Measurements from ENCODE around the gene MAGI1.

The MAGI1 gene

GRCh38 chr3:65908588-65908987, 130.1 kb downstream of the MAGI1 start:
- TF ChIP-seq CTCF (IDR thresholded peaks at IDR 0.05; ENCODE audit: insufficient read depth, missing control alignments): no peak
- no peak for FAIRE-seq
- no peak for DNase-seq (ENCODE audit: insufficient read length, low spot score)

DNA sequence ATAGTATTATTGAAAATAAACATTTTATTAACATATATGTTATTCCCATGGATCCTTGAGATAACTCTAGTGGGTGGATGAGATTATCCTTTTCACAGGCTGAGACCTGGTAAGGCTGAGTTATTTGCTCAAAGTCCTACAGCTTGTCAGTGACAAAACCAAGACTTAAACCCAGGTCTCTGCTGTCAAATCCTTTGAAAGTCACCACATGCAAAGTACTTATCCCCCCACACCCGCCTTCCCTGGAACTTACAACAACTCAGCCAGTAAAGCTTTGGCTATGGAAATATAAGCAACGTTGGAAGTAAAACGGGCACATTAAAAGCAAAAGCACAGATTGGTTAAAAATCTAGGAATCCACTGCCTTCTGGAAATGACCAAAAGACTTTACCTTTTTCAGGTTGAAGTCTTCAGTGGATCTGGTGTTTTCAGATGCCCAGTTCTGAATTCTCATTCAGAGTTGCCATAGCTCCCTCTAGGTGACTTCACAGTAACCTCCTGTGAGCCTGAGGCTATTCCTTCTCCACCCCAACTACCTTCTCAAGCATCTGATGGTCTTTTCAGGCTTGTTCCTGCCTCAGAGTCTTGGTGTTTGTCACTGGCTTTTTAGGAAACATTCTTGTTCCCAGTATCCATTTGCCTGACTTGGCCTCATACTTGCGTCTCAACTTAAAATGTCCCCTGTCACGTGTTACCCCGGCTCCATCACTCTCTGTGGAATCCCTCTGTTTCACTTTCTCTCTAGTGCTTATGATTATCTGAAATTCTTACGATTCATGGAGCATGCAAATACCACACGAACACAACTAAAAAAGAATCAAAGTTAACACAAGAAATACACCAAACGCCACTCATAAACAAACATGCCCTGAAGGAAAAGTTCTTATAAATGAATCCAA, 131.2 kb downstream of the MAGI1 start:
- no peak for DNase-seq (ENCODE audit: insufficient read length, low spot score)
- TF ChIP-seq CTCF (IDR thresholded peaks at IDR 0.05; ENCODE audit: insufficient read depth, missing control alignments): peak; percentile 2
- no peak for FAIRE-seq

- no peak for DNase-seq (ENCODE audit: insufficient read length, low spot score)
- TF ChIP-seq CTCF (IDR thresholded peaks at IDR 0.05; ENCODE audit: insufficient read depth, missing control alignments): no peak
- FAIRE-seq: no peak
Measured at GRCh38 chr3:65905771-65906170, 132.9 kb downstream of the MAGI1 start.

GRCh38 chr3:65904016-65904415, 134.7 kb downstream of the MAGI1 start:
- FAIRE-seq: no peak
- DNase-seq (ENCODE audit: insufficient read length, low spot score): no peak
- no peak for TF ChIP-seq CTCF (IDR thresholded peaks at IDR 0.05; ENCODE audit: insufficient read depth, missing control alignments)

GRCh38 chr3:65902304-65902793, 136.4 kb downstream of the MAGI1 start:
- no peak for TF ChIP-seq CTCF (IDR thresholded peaks at IDR 0.05; ENCODE audit: insufficient read depth, missing control alignments)
- FAIRE-seq (no peak), DNase-seq (ENCODE audit: insufficient read length, low spot score) (no peak)

- FAIRE-seq: no peak
- no peak for TF ChIP-seq CTCF (IDR thresholded peaks at IDR 0.05; ENCODE audit: insufficient read depth, missing control alignments)
- no peak for DNase-seq (ENCODE audit: insufficient read length, low spot score)
Measured at GRCh38 chr3:65901226-65901625, 137.5 kb downstream of the MAGI1 start.

- FAIRE-seq (no peak), DNase-seq (ENCODE audit: insufficient read length, low spot score) (no peak)
- TF ChIP-seq CTCF (IDR thresholded peaks at IDR 0.05; ENCODE audit: insufficient read depth, missing control alignments): no peak
Measured at GRCh38 chr3:65899226-65899625, 139.5 kb downstream of the MAGI1 start.

All from D721Med (cell line).